HUES6 (cell line): Measurements from ENCODE around the gene CDC25B.
"Not testable (repeated sequence)": the region's sequence is repeated elsewhere in the genome, so short reads cannot be mapped to it uniquely, and the experiment has no call there.

Experiments
- H3K27ac ChIP-seq: 2 replicates; pipeline ENCODE4 v1.7.0; 2013; ENCODE audit warnings: low read depth, mild to moderate bottlenecking, low read length, inconsistent platforms
- H3K27me3 ChIP-seq: 2 replicates; pipeline ENCODE4 v1.6.1; 2013; ENCODE audit warnings: low read length; ENCODE audit not compliant: control insufficient read depth, insufficient read depth
- H3K36me3 ChIP-seq: 2 replicates; pipeline ENCODE4 v1.6.1; 2013; ENCODE audit warnings: low read length; ENCODE audit not compliant: control insufficient read depth, insufficient read depth
- H3K4me1 ChIP-seq: 2 replicates; pipeline ENCODE4 v1.6.1; 2013; ENCODE audit warnings: low read length; ENCODE audit not compliant: control insufficient read depth, insufficient read depth
- H3K4me3 ChIP-seq: 2 replicates; pipeline ENCODE4 v1.5.1; 2013; ENCODE audit warnings: low read depth, low read length
- H3K9ac ChIP-seq: one replicate; pipeline ENCODE4 v1.6.1; 2013; ENCODE audit warnings: mild to moderate bottlenecking, low read length
- H3K9me3 ChIP-seq: 2 replicates; pipeline ENCODE4 v1.6.1; 2013; ENCODE audit warnings: low read depth, low read length; ENCODE audit not compliant: control insufficient read depth, insufficient read depth

CDC25B gene

GRCh38 chr20:3787324-3788014, 8.6 kb upstream of the CDC25B start:
- Histone ChIP-seq H3K27ac (no peak overlapping the region), H3K9ac (no peak overlapping the region)

GRCh38 chr20:3788685-3789155, 7.4 kb upstream of the CDC25B start:
- H3K4me3 ChIP-seq = no peak overlapping the region
- H3K9me3 ChIP-seq = no peaks in the 10 kb centered on the region
- no peak overlapping the region for H3K27ac ChIP-seq
- peaks cover 10% of the 10 kb centered on the region; the same call in 1 of the 2 replicates for H3K4me1 ChIP-seq
- H3K36me3 ChIP-seq = peaks cover 5% of the 10 kb centered on the region
- H3K27me3 ChIP-seq = peaks cover 16% of the 10 kb centered on the region
- no peak overlapping the region for H3K9ac ChIP-seq

More at GRCh38 chr20:3787324-3788014, 8.6 kb upstream of the CDC25B start:
- peaks cover 5% of the 10 kb centered on the region for H3K36me3 ChIP-seq
- H3K27me3 ChIP-seq = peaks cover 16% of the 10 kb centered on the region
- H3K9me3 ChIP-seq = no peaks in the 10 kb centered on the region
- H3K4me1 ChIP-seq = peaks cover 10% of the 10 kb centered on the region; the same call in 1 of the 2 replicates
- H3K4me3 ChIP-seq = peak overlapping the region; percentile 49

- H3K9ac ChIP-seq, H3K4me3 ChIP-seq, H3K9me3 ChIP-seq, H3K27ac ChIP-seq, H3K36me3 ChIP-seq: not testable (repeated sequence)
- H3K27me3 ChIP-seq = peaks cover 16% of the 10 kb centered on the region
- H3K4me1 ChIP-seq = peaks cover 10% of the 10 kb centered on the region; the same call in 1 of the 2 replicates
These were observed 6.9 kb upstream of the CDC25B start for GRCh38 chr20:3789201-3789600.

DNA sequence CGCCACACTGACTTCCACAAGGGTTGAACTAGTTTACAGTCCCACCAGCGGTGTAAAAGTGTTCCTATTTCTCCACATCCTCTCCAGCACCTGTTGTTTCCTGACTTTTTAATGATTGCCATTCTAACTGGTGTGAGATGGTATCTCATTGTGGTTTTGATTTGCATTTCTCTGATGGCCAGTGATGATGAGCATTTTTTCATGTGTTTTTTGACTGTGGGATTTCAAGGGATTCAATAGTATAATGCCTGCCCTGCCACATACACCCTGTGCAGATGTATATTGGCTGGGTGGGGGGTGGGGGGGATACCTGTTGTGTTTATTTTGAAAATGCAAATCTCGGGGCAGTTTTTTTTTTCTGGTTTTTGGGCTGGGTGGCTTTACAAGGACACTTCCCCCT, 1.9 kb upstream of the CDC25B start:
- H3K4me3 ChIP-seq, H3K36me3 ChIP-seq, H3K27me3 ChIP-seq, H3K9ac ChIP-seq, H3K9me3 ChIP-seq, H3K27ac ChIP-seq: not testable (repeated sequence)
- H3K4me1 ChIP-seq = peaks cover 25% of the 10 kb centered on the region

DNA sequence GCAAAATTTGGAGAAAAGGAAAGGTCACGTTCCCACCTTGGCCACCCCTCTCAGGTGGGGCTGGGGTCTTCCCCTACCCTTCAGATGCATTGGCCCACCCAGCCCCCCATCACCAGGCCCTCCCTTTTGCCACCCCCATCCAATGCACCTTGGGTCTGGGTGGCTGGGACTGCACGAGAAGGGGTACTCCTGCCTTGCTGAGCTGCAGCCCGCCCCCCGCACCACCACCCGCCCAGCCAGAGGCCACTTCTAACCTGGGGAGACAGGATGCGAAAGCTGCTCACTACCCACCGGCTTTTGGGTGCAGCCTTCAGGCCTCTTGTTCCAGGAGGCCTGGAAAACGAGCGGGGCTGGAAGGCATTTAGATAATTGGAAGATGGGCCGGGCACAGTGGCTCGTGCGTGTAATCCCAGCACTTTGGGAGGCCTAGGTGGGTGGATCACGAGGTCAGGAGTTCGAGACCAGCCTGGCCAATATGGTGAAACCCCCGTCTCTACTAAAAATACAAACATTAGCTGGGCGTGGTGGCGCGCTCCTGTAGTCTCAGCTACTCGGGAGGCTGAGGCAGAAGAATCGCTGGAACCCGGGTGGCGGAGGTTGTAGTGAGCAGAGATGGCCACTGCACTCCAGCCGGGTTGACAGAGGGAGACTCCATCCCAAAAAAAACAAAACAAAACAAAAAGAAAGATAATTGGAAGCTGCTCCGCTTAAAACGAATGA, 1.2 kb upstream of the CDC25B start:
- H3K4me3 ChIP-seq = peak overlapping the region; percentile 76
- no peak overlapping the region for H3K9ac ChIP-seq

DNA sequence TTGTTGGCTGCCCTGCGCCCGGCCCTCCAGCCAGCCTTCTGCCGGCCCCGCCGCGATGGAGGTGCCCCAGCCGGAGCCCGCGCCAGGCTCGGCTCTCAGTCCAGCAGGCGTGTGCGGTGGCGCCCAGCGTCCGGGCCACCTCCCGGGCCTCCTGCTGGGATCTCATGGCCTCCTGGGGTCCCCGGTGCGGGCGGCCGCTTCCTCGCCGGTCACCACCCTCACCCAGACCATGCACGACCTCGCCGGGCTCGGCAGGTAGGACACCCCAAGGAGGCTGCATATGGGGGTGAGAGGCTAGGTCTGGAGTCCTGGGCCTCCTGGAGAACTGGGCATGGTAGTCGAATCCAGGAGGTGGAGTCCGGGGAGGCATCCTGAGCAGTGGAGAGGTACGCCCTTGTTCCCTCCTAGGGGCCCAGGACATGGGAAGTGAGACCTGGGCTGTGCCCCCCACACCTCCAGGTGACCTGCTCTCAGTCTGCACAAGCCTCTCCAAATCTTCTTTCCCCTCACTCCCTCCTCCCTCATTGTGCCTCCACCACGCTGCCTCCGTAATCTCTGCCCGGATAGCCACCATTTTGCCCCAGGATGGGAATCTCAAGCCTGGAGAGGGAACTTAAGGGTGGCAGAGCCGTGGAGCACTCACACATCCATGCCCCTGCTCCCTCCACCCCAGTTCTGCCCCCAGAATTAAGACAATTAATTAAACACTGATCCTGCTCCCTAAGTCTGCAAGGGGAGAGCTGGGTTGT, 541 bp downstream of the CDC25B start:
- peak overlapping the region; percentile 85 for H3K9ac ChIP-seq
- no peaks in the 10 kb centered on the region for H3K9me3 ChIP-seq
- peaks cover 10% of the 10 kb centered on the region for H3K36me3 ChIP-seq
- peaks cover 43% of the 10 kb centered on the region for H3K4me1 ChIP-seq
- H3K27ac ChIP-seq = no peak overlapping the region
- H3K27me3 ChIP-seq = no peaks in the 10 kb centered on the region
- H3K4me3 ChIP-seq = peak overlapping the region; percentile 76

More for the DNA sequence above, 1.2 kb upstream of the CDC25B start:
- peaks cover 32% of the 10 kb centered on the region for H3K4me1 ChIP-seq
- no peak overlapping the region for H3K27ac ChIP-seq
- H3K9me3 ChIP-seq = no peaks in the 10 kb centered on the region
- H3K27me3 ChIP-seq = no peaks in the 10 kb centered on the region
- no peaks in the 10 kb centered on the region for H3K36me3 ChIP-seq

DNA sequence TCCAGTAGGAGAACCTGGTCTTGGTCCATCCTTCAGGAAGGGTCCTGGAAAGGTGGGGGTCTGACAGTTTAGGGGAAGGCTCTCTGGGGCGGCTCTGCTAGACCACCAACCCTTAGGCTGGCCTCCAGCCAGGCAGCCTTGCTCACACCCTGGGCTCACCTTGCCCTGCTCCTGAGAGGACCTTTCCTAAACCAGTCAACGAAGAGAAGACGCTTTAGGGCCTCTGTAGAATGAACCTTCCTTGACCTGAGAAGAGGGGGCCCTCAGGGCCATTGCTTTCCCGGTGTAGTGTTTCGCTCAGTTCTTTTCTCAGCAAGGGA, 1.1 kb downstream of the CDC25B start:
- H3K9ac ChIP-seq = peak overlapping the region; percentile 85

DNA sequence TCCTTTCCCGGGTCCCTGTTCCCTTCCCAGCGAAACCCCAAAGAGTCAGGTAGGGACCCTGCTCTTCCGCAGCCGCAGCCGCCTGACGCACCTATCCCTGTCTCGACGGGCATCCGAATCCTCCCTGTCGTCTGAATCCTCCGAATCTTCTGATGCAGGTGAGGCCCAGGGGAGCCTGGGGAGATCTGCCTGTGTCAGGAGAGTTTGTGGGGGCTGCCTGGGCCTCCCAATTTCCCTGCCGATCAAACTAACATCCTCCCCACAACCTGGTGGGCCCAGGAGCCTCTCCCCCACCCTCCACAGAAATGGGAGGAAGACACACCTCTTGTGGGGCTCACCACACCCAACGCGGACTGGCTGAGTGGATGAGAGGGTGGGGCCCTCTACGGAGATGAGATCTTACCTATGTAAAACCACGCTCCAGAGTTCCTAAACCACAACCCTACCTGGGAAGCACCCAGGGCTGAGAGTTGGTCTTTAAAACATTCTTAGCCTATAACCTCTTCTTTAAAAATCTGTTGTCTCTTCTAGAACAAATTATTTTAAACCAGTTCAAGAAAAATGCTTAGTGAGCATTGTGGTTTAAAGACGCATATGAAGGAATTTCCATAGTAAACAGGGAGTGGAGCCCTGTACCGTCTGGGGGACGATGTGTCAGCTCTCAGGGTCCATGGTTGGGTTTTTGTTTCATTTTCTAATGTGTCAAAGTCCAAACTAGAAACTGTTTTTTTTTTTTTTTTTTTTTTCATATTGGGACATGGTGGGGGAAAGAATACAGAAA, 1.7 kb downstream of the CDC25B start:
- H3K9ac ChIP-seq = peak overlapping the region; percentile 85
- H3K36me3 ChIP-seq = peaks cover 20% of the 10 kb centered on the region
- H3K4me3 ChIP-seq = peak overlapping the region; percentile 76
- H3K27ac ChIP-seq = no peak overlapping the region
- H3K4me1 ChIP-seq = peaks cover 43% of the 10 kb centered on the region
- no peaks in the 10 kb centered on the region for H3K27me3 ChIP-seq
- no peaks in the 10 kb centered on the region for H3K9me3 ChIP-seq

More for the DNA sequence above, 1.1 kb downstream of the CDC25B start:
- peaks cover 43% of the 10 kb centered on the region for H3K4me1 ChIP-seq
- H3K27me3 ChIP-seq = no peaks in the 10 kb centered on the region
- H3K4me3 ChIP-seq = peak overlapping the region; percentile 76
- H3K9me3 ChIP-seq = no peaks in the 10 kb centered on the region
- H3K27ac ChIP-seq = no peak overlapping the region
- peaks cover 15% of the 10 kb centered on the region for H3K36me3 ChIP-seq

- H3K4me1 ChIP-seq = peaks cover 43% of the 10 kb centered on the region
- no peak overlapping the region for H3K27ac ChIP-seq
- H3K36me3 ChIP-seq = peaks cover 26% of the 10 kb centered on the region
- no peak overlapping the region for H3K4me3 ChIP-seq
- no peaks in the 10 kb centered on the region for H3K9me3 ChIP-seq
- H3K9ac ChIP-seq = no peak overlapping the region
- H3K27me3 ChIP-seq = no peaks in the 10 kb centered on the region
These were observed 2.3 kb downstream of the CDC25B start for GRCh38 chr20:3798373-3798768.

GRCh38 chr20:3798908-3799248, 2.8 kb downstream of the CDC25B start:
- no peak overlapping the region for H3K27ac ChIP-seq
- no peaks in the 10 kb centered on the region for H3K27me3 ChIP-seq
- H3K4me3 ChIP-seq = no peak overlapping the region
- H3K9ac ChIP-seq = no peak overlapping the region
- peaks cover 43% of the 10 kb centered on the region for H3K4me1 ChIP-seq
- H3K9me3 ChIP-seq = no peaks in the 10 kb centered on the region
- H3K36me3 ChIP-seq = peaks cover 31% of the 10 kb centered on the region
